Esophagus mucosa (tissue), 1 donor: ENCODE measurements around the gene NUBPL. TPM values are rescaled to one million over a fixed set of nuclear protein-coding genes. Genes with fewer than 3 reads are reported as not detected.
A peak's percentile ranks its signal among the peaks of the same experiment; 100 is the strongest.

Source experiments
- ATAC-seq: fragments of 200-7000 bp; cut with Tn5 transposase; one replicate; pipeline ENCODE4 v1.9.1; 2020
- total RNA-seq: library from RNA; stranded (reverse); gene quantifications from one replicate; pipeline ENCODE4 v1.2.4, GENCODE V29; 2023
- donor health status: DM: yes; HTN: yes; CAD: no.

Gene NUBPL, protein sequence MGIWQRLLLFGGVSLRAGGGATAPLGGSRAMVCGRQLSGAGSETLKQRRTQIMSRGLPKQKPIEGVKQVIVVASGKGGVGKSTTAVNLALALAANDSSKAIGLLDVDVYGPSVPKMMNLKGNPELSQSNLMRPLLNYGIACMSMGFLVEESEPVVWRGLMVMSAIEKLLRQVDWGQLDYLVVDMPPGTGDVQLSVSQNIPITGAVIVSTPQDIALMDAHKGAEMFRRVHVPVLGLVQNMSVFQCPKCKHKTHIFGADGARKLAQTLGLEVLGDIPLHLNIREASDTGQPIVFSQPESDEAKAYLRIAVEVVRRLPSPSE
- 6.8 TPM for total RNA-seq

DNA sequence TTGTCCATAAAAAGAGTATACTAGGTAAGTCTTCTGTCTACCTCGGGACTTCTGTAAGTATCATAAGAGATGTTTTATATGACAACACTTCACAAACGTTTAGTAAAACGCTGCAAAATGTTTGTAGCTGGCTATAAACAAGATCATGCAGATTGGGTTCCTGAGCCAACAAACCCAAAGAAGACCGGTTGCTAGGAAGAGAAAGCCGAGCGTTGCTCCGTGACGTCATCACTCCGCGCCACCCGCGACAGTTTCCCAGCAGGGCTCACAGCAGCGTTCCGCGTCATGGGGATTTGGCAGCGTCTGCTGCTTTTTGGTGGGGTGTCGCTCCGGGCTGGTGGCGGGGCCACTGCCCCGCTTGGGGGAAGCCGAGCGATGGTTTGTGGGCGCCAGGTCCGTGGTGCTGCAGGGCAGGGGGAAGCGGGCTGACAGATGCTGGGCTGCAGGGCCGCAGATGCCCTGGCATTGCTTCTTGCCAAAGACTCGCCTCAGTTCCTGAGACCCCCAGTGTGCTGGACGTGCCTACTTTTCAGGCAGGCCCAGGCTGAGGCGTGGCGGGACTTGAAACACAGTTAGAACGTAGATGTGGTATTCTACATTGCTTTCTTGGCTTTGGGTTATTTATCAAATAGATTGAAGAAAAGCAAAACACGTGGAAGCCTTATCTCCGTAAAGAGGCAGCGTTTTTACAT, at the start of gene NUBPL:
NUBPL (plus strand) TSS at position 250 of the 692 bp plus-strand sequence; CDS start at position 286, 36 bp downstream.
- peak; percentile 95 for ATAC-seq

DNA sequence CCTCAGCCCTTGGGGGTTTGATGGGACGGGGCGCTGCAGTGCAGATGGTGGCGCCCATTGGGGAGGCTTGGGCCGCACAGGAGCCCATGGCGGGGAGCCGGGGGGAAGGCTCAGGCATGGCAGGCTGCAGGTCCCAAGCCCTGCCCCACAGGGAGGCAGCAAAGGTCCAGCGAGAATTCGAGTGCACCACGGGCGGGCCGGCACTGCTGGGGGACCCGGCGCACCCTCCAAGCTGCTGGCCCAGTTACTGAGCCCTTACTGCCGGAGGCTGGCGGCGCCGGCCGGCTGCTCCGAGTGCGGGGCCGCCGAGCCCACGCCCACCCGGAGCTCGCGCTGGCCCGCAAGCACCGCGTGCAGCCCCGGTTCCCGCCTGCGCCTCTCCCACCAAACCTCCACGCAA, 34.1 kb upstream of the NUBPL start:
- no peak for ATAC-seq

DNA sequence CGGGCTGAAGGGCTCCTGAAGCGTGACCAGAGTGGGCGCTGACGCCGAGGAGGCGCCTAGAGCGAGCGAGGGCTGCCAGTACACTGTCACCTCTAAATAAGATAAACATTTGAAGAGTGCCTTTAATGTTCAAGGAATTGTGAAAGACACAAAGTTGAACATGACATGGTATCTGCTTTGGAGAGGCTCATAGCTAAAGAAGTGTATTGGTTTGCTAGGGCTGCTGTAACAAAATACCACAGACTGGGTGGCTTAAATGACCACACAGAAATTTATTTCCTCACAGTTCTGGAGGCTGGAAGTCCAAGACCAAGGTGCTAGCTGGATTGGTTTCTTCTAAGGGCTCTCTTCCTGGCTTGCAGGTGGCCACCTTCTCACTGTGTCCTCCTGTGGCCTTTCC, 33.7 kb upstream of the NUBPL start:
- no peak for ATAC-seq

DNA sequence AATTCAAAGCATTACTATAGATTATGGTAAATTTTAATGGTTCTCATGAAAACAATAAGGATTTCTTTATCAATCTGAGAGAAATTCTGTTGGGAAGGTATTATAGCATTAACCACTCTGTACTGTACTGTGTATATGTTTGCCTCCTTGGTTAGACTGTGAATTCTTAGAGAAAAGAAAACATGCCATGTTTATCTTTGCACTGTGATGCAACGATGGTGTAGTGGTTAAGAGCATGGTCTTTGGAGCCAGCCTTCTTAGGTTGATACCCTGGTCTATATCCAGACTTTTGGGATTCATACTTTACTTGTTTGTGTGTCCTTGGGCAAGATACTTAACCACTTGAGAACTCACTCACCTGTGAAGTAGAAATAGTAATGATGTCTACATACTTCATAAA, 32.2 kb upstream of the NUBPL start:
- ATAC-seq: no peak

DNA sequence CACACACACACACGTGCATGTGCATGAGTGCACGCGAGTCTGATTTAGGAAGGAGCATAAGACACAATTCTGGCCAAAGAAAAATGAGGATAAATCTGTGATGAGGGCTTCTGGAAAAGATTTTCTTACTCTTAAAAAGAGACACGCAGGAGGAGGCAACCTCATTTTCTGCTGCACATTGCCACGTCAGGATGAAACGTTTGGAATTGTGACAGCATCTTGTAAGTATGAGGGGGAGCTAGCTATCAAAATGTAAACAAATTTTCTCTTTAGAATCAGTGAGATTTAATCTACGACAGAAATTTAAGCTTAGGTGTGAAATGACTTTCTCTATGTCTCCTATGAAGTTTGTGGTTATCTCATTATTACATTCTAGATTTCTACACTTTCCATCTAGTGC, 31.1 kb upstream of the NUBPL start:
- no peak for ATAC-seq

DNA sequence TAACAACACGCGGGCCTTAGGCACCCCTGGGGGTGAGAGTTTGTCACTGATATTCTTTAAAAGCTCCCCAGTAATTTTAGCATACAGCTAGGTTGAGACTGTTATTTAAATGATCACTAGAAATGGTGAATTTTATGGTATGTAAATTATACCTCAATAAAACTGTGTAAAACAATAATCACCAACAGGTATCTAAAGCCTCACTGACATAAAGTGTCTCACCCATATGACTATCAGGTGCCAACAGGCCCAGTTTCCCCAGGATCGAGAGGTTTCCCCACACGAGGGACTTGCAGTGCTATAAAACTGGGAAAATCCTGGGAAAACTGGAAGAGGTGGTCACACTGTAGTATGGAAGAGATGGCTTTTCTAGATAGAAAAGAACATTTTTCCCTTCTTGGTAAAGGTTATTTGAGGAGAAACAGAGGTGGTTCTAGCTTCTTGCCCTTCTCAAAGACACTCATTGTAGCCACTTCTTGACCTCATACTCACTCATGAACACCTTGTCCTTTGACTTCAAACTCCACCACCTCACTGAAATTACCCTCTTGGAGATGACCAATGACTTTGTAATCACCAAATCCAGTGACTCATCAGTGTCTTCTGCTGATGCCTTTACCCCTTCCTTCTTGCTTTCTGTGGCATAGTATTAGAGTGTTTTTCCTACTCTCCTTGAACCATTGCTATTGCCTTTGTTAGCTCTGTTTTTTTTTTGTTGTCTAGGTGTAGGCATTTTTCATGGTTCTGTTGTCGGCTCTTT, 24.8 kb upstream of the NUBPL start:
- no peak for ATAC-seq

DNA sequence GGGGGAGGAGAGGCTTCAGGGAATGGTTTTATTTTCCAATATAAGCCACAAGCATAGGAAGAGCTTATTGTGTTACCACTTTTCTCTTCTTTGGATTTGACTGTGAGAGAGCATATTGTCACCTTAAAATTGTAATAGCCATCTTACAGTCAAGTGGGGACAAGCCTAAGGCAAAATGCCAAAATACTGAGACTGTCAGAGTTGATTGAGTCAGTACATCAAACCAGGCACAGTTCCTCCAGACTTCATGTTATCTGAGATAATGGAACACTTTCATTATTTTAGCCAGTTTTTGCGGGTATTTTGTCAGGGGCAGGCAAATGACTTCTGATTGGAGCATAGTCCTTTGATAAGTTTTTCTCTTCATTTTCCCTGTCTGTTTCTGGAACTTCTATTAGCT, 19.5 kb upstream of the NUBPL start:
- ATAC-seq: no peak

DNA sequence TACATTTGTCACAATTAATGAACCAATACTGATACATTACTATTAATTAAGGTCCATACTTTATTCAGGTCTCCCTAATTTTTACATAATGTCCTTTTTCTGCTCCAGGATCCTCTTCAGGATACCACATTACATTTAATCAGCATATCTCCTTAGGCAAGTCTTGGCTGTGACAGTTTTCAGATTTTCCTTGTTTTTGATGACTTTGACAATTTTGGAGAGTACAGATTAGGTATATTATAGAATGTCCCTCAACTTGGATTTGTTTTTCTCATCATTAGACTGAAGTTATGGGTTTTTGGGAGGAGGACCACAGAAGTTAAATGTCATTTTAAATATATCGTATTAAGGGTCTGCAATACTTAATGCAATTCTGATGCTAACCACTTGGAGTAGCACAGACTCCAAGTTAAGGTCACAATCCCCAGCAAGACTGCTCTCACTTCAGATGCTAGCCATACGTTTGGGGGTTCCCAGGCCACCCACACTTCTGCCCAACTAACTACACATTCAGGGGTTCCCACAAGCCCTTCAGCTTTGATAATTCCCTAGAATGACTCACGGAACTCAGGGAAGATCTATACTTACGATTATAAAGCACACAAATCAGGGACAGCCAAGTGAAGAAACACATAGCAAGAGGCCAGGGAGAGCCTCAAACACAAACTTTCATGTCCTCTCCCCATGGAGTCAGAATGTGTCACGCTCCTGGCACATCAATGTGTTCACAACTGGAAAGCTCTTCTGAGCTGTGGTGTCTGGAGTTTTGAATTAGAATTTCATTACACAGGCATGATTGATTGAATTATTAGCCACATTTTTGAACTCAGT, 17.0 kb upstream of the NUBPL start:
- no peak for ATAC-seq

DNA sequence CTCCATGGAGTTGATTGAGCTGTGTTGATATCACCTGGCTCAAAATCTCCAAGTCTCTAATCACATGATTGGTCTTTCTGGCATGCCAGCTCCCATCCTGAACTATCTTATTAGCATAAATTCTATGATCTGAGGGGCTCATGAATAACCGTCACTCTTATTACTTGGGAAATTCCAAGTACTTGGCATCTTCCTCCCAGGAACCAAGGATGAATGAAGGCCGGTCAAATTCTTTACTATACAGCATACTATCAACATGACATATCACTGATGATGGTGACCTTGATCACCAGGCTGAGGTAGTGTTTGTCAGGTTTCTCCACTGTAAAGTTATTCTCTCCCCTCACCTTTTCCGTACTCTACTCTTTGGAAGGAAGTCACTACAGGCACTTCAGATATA, 16.4 kb upstream of the NUBPL start:
- no peak for ATAC-seq

DNA sequence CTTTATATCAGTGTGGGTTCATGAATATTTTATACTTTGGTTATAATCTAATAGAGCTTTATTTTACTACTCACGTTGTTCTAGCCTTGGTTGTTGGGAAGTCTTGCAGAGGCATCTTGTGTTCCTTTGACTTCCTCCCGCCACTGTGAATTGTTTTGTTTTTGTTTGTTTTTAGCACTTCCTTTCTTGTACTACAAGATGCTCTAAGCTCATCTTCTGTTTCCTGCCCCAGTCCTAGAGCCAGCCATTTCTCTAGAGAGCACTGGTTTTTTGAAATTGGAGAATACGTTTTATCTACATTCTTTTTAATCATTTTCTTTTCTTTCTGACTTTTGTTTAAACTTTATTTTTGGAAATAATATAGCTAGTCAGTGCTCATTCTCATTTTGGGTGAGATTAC, 15.9 kb upstream of the NUBPL start:
- ATAC-seq: no peak

DNA sequence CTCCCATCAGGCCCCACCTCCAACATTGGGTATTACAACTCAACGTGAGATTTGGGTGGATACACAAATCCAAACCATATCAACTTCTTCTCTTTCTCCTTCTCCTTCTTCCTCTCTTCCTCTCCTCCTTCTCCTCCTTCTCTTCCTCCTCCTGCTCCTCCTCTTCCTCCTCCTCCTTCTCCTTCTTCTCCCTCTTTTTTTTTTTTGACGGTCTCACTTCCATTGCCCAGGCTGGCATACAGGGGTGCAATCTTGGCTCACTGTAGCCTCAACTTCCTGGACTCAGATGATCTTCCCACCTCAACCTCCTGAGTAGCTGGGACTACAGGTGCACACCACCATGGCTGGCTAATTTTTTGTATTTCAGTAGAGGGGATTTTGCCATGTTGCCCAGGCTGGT, 11.4 kb upstream of the NUBPL start:
- no peak for ATAC-seq

DNA sequence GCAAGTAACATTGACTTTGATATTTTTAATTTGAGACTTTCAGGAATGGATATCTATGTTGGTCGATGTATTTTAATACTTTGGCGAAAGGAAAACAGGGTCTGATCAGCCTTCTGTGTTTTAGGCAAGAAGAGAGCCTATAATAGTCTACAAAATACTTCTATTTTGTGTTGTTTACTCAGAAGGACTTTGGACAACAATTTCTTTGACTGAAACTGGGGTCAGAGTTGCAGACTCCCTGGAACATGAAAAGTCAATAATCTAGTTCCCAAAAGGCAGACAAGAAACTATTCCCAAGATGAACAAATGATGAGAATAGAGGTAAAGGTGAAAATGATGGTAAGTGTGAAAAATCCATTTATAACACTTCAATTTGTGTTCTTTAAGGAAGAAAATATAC, 10.6 kb upstream of the NUBPL start:
- no peak for ATAC-seq

DNA sequence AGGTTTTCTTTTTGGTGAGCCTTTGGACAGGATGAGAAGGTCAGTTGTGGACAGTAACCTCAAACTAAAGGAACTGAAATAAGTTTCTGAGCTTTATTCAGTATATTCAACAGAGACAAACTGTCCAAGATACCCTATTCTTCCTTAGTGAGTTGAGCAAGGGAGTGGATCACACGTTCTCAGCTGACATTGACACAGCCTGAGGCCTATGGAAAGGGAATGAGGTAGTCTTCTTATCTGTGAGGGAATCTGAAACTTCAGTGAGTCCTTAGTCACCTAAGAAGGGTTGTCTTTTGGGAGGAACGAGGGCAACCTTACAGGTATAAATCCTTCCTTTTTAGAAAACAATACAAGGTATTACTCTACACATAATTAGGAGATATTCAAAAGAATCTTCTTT, 5.0 kb upstream of the NUBPL start:
- ATAC-seq: no peak

DNA sequence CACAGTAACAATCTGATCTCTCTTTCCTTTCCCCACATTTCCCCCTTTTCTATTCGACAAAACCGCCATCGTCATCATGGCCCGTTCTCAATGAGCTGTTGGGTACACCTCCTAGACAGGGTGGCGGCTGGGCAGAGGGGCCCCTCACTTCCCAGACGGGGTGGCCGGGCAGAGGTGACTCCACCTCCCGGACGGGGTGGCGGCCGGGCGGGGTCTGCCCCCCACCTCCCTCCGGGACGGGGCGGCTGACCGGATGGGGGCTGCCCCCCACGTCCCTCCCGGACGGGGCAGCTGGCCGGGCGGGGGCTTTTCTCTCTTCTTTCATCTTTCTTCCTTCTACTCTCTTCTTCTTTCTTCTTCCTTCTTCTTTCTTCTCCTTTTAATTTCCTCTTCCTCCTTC, 1.3 kb upstream of the NUBPL start:
- no peak for ATAC-seq

DNA sequence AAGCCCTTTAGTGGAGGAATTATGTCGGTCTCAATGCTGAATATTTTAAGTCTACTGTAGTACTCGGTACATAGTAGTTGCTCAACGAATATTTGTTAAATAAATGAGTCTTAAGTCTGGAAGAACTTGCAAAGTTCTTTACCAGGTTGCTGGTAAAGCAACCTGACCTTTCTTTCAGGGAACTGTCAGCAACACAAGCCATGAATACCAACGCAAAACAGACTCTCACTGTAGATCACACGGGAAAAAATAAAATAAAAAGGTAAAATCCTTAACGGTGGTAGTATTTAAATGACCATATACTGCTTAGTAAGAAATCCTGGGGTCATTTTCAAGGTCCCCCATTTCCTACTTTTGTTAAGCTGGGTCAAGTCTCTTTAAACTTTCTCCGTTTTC, 447 bp upstream of the NUBPL start:
- no peak for ATAC-seq

DNA sequence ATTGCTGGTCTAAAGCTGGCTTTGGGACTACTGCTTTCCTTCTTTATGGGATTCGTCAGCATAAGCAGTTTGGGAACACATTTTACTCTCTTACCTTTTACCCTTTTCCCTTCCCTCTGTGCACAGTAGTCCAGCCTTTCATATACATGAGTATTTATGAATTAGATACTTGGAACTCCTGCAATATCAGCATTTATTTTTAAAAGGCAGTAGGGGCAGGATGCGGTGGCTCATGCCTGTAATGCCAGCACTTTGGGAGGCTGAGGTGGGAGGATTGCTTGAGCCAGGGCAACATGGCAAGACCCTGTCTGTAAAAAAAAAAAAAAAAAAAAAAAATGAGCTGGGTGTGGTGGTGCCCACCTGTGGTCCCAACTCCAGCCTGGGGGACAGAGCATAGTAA, 3.0 kb downstream of the NUBPL start:
- ATAC-seq: no peak

DNA sequence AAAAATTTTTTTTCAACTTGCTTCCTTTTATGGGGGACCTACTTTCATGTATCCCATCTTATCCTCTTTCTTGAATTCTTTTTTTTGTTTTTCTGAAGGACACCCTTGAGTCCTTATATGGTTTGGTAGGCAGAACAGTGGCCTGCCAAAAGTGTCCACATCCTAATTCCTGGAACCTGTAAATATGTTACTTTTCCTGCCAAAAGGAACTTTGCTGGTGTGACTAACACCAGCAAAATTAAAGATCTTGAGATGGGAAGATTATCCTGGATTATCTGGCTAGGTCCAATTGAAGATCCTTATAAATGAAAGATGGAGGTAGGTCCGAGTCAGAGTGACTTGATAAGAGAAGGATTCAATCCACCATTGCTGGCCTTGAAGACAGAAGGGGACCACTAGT, 5.3 kb downstream of the NUBPL start:
- no peak for ATAC-seq

DNA sequence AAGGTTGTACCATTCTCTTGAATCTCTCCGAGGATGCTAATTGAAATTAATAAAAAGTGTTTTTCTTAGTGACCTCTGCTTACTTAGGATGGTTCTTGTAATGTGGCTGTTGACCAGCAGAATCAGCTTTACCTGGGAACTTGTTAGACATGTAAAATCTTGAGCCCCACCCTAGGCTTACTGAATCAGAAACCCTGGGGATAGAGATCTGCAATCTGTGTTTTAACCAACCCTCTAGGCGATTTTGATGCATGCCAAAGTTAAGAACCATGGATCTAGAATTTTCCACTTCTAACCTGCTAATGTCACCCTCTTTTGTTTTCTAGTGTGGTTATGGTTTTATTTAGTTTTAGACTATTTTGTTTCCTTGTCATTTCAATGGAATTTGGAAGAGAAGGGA, 6.5 kb downstream of the NUBPL start:
- no peak for ATAC-seq

DNA sequence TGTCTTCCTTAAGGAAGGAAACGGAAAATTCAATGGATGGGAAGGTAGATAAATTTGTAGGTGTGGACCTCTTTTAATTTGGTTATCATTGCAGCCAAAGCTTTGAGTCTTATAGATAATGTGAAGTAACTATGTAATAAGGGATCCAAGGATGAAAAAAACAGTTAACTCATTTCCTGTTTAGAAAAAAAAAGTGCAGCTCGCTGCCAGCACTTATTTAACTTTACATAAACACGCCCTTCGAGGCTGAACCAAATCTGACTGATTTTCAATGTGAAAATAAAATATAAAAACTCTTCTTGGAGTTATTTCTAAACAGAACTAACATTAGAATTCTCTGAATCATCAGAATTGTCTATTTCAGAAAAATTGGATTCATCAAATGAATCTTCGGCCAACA, 7.0 kb downstream of the NUBPL start:
- no peak for ATAC-seq

DNA sequence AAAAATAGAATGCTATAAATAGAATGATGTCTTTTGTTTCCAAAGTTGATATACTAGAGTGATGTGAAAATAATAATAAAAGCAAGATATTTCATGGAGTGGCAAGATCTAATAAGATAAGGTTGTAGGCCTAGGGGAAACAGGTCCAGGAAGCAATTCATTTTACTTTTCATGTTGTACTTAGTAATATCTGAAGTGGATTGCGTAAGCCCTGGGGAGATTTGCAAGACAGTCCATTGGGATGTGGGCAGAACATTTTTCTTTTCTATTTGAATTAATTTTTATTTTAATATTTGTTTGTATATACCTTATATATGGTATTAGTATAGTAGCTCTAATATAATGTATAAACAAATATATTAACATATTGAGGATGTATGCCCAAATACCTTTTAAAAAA, 7.5 kb downstream of the NUBPL start:
- ATAC-seq: no peak

DNA sequence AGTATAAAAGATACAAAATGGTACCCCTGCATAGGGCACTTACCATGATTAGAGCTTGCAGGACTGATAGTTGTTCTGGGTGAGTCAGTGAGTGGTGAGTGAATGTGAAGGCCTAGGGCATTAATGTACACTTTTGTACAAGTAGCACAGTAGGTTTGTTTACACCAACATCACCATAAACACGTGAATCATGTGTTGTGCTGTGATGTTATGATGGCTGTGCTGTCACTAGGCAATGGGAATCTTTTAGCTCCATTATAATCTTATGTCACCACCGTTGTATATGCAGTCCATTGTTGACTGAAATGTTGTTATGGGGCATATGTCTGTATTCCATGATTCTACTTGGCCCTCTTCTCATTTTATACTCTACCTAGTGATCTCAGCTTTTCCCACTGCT, 11.8 kb downstream of the NUBPL start:
- ATAC-seq: no peak

DNA sequence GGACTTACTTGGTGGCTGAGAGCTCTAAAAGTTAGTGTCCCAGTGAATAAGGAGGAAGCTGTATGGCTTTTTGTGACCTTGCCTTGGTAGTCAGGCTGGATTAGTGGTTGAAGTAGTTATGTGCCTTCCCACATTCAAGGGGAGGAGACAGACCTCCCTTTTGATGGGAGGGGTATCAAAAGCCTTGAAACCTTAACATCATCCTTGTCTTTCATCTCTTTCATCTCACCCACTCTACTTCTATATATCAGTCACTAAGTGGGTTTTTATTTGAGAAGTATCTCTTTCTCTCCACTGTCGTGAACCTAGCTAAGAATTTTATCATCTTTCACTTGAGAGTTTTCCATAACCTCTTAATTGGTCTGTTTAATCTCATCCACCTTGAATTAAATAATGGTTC, 15.7 kb downstream of the NUBPL start:
- ATAC-seq: no peak

DNA sequence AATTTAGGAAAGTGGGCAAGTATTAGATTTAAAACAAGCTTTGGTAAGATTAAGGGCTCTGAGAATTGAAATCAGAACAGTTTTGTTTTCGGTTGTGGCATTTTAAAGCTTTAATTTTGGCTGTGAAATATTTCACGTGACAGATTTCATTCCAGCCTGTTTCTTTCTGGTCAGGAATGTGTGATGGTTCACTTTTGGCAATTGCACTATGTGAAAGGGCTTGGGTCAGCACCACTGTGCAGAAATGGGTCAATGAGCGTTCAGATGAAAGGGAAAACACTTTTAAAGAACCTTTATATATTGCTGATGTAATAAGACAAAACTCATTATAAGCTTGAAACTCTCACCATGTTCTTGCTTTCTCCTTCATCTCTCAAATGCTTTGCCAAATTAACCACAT, 17.1 kb downstream of the NUBPL start:
- no peak for ATAC-seq
